Measurements from ENCODE around the gene STPG4. TPM values are rescaled to one million over a fixed set of nuclear protein-coding genes. Genes with fewer than 3 reads are reported as not detected.

STPG4 gene
- total RNA-seq, 1 donor from 2014 or later: not detected

DNA sequence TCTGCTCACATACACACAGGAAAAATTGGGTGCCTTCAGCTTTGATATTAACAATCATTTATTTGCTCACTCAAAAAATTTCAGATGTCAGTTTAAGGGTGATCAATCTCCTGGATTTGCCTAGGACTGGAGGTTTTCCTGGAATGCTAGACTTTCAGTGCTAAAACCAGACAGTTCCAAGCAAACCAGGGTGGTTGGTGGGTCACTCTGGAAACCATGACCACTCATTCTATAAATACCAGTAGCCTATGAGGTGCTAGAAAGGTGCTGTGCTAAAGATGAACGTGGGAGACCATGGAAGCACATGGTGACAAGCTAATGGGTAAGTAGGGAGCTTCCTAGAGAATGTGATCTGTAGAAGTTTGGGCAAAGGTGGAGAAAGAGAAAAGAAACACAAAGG lies 25.4 kb upstream of the STPG4 start:
- Histone ChIP-seq H3K4me1 (peaks cover 12% of the 10 kb centered on the region), H3K27me3 (ENCODE audit: low read depth) (no peaks in the 10 kb centered on the region), H3K4me3 (no peak overlapping the region), H3K9me3 (replicated peaks) (no peaks in the 10 kb centered on the region), H3K36me3 (no peaks in the 10 kb centered on the region), H3K27ac (replicated peaks) (no peak overlapping the region)
- TF ChIP-seq, protein P1, sequence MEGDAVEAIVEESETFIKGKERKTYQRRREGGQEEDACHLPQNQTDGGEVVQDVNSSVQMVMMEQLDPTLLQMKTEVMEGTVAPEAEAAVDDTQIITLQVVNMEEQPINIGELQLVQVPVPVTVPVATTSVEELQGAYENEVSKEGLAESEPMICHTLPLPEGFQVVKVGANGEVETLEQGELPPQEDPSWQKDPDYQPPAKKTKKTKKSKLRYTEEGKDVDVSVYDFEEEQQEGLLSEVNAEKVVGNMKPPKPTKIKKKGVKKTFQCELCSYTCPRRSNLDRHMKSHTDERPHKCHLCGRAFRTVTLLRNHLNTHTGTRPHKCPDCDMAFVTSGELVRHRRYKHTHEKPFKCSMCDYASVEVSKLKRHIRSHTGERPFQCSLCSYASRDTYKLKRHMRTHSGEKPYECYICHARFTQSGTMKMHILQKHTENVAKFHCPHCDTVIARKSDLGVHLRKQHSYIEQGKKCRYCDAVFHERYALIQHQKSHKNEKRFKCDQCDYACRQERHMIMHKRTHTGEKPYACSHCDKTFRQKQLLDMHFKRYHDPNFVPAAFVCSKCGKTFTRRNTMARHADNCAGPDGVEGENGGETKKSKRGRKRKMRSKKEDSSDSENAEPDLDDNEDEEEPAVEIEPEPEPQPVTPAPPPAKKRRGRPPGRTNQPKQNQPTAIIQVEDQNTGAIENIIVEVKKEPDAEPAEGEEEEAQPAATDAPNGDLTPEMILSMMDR (IDR thresholded peaks at IDR 0.05; ENCODE audit: borderline replicate concordance): no peak
- no peak for DNase-seq
- intact Hi-C loops (cut with micrococcal nuclease): no loop called here

DNA sequence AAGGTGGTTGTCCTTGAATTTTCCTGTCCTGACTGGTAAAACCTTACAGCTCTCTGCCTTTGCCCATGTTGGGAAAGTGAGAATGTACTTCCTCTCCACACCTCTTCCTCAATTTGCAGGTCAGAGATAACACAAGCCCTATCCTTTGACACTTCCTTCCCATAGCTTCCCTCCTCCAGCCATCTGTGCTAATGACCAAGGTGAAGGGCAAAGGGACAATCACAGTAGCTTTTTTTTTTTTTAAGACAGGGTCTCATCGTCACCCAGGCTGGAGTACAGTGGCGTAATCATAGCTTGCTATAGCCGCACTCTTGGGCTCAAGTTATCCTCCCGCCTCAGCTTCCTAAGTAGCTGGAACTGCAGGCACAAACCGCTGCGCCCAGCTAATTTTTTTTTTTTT lies 24.3 kb upstream of the STPG4 start:
- DNase-seq: no peak
- Histone ChIP-seq H3K4me3 (no peak overlapping the region), H3K36me3 (no peaks in the 10 kb centered on the region), H3K9me3 (replicated peaks) (no peaks in the 10 kb centered on the region), H3K4me1 (peaks cover 23% of the 10 kb centered on the region), H3K27me3 (ENCODE audit: low read depth) (no peaks in the 10 kb centered on the region), H3K27ac (replicated peaks) (no peak overlapping the region)
- TF ChIP-seq, protein P1 (IDR thresholded peaks at IDR 0.05; ENCODE audit: borderline replicate concordance): no peak
- intact Hi-C loops (cut with micrococcal nuclease): no loop called here

DNA sequence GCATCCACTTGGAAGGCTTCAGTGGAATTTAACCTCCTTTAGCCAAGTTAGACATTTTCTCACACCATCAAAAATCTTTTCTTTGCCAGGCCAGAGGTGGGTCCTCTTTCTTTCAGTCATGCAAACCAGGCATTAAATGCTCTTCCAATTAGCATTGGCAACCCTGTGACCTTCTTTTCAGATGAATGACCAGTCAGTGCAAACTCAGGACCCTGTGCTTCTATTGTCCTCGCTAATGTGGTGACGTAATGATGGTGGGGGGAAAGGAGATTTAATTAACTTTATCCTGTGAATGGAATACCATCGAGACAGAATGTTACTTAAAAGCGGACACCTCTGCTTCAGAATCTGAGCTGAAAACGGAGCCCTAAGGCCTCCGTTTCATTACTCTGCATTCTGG lies 23.2 kb upstream of the STPG4 start:
- H3K27me3 ChIP-seq (ENCODE audit: low read depth): no peaks in the 10 kb centered on the region
- H3K36me3 ChIP-seq: no peaks in the 10 kb centered on the region
- peaks cover 33% of the 10 kb centered on the region for H3K4me1 ChIP-seq
- intact Hi-C loops (cut with micrococcal nuclease): no loop called here
- DNase-seq: no peak
- TF ChIP-seq, protein P1 (IDR thresholded peaks at IDR 0.05; ENCODE audit: borderline replicate concordance): no peak
- no peak overlapping the region for H3K4me3 ChIP-seq
- no peaks in the 10 kb centered on the region for H3K9me3 ChIP-seq (replicated peaks)
- no peak overlapping the region for H3K27ac ChIP-seq (replicated peaks)

DNA sequence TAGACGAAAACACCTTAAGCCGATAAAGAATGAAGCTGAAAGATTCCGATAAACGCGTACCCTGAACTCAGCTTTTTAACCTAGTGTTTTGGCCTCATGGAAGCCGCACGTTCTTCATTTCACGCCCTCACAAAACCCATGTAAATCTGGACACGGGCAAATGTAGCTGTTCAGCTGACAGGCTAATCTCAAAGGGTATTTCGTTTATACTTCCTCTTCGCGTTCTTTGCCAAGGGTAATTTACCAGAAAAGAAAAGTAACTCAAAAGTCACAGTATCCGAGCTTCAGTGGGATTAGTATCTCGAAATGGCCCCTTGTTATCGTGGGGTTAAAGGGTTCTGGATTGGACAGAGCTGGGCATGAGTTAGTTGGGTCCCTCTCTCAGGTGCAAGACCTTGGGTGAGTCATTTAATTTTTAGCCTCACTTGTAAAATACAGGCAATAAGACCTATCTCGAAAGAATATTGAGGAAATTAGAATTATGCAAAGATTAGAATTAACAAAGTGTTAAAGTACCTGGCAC lies 22.0 kb upstream of the STPG4 start:
- no peaks in the 10 kb centered on the region for H3K36me3 ChIP-seq
- TF ChIP-seq, protein P1 (IDR thresholded peaks at IDR 0.05; ENCODE audit: borderline replicate concordance): no peak
- H3K4me1 ChIP-seq: peaks cover 45% of the 10 kb centered on the region
- H3K9me3 ChIP-seq (replicated peaks): no peaks in the 10 kb centered on the region
- intact Hi-C loops (cut with micrococcal nuclease): no loop called here
- peak overlapping the region; percentile 96 for H3K4me3 ChIP-seq
- DNase-seq: no peak
- H3K27ac ChIP-seq (replicated peaks): peak overlapping the region; percentile 99
- H3K27me3 ChIP-seq (ENCODE audit: low read depth): no peaks in the 10 kb centered on the region

DNA sequence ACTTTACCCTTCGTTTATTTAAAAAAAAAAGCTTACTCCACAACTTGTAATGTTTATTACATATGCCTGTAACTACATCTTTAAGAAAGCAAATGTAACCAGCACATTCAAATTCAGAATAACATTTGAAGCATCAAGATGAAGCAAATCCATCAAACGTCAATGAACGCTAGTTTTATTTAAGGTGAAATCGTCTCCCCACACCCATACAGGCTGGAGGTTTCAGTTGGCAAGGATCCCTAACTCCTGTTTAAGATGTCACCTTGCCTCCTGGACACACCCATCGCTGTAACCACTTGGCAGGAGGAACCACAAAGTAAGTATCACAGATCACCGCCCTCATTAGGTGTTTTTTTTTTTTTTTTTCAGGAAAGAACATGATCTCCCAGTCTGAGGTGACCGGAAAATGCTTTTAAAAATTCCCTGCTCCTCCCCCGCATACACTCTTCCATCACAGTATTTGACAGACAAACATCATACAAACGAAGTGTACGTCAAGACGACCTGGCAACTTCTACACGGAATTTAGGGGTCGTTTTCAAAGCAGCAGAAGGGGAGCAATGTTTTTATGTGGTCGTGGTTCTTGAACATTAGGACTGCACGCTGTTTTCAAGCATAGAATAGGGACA lies 19.7 kb upstream of the STPG4 start:
- no peak for DNase-seq
- Histone ChIP-seq H3K36me3 (peaks cover 9% of the 10 kb centered on the region), H3K9me3 (replicated peaks) (no peaks in the 10 kb centered on the region), H3K4me3 (peak overlapping the region; percentile 96), H3K27ac (replicated peaks) (peak overlapping the region; percentile 99), H3K4me1 (peaks cover 68% of the 10 kb centered on the region), H3K27me3 (ENCODE audit: low read depth) (no peaks in the 10 kb centered on the region)
- TF ChIP-seq, protein P1 (IDR thresholded peaks at IDR 0.05; ENCODE audit: borderline replicate concordance): no peak
- intact Hi-C loops (cut with micrococcal nuclease): no loop called here

All from left ventricle myocardium inferior (tissue), 1 donor.